GM18870 (cell line): ENCODE data around the gene PEX11B.
"Not testable (repeated sequence)": the region's sequence is repeated elsewhere in the genome, so short reads cannot be mapped to it uniquely, and the experiment has no call there.

Experiments used
- ATAC-seq: cut with Tn5 transposase; IDR thresholded peaks from one replicate; pipeline ENCODE4 v1.9.1; 2021; ENCODE audit warnings: moderate library complexity; ENCODE audit not compliant: unreplicated experiment

Gene PEX11B

GRCh38 chr1:145952903-145953302 is 34.4 kb upstream of the PEX11B start:
- no peak for ATAC-seq

DNA sequence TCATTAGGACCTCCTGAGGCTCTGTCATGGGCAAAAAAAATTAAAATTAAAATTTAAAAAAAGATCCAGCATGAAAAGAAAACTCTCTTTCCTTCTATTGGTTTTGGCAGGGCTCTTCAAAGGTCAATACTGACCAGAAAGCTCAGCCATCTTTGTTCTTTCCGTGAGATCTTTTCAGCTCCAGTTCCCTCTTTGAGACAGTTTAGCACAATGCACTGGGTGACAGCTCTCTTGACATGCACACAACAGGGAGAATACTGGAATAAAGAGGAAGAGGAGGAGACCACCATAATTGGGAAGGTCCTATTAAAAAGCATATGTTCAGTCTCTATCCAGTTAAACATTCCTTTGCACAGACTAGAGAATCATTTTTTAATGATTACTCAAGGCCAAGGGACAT is 33.0 kb upstream of the PEX11B start:
- no peak for ATAC-seq

GRCh38 chr1:145949219-145949618 is 30.7 kb upstream of the PEX11B start:
- no peak for ATAC-seq

DNA sequence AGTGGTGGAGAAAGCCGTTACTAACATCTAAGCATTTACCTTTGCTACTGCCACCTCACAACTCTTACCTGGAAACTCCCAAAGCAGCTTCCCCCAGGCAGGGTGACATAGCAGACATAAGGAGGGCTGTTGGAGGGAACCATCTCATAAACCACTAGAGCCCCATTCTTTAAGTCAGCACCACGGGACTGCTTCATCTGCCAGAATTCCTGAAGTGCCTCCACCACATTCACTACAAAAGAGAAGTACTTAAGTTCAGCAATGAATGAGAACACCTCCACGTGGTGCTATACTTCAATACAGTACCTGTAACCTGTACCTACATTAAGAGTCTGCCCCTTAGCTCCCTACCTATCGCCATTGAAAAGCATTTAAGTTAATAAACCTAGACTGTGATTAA is 29.0 kb upstream of the PEX11B start:
- ATAC-seq: no peak

DNA sequence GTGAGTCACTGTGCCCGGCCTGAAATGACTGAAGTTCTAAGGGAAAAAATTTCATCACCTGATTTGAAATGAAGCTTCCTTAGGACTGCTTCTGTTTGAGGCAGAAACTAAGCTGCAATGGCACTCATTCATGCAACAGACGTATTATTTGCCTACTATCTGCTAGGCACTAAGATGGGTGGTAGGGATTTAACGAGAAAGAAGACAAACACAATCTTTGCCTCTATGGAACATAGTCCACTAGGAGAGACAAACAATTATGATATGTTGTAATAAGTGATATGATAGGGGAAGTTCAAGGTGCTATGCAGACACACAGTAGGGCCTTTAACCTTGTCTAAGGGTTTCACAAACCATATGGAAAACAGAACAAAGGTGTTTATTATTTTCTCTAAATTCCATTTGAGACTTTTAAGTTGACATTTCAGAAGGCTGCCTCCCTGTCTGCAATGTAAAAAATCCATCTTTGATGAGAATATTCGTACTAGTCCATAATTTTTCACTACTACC is 28.0 kb upstream of the PEX11B start:
- ATAC-seq: no peak

GRCh38 chr1:145944532-145944931 is 26.0 kb upstream of the PEX11B start:
- ATAC-seq: no peak

GRCh38 chr1:145942871-145943270 is 24.4 kb upstream of the PEX11B start:
- ATAC-seq: no peak

DNA sequence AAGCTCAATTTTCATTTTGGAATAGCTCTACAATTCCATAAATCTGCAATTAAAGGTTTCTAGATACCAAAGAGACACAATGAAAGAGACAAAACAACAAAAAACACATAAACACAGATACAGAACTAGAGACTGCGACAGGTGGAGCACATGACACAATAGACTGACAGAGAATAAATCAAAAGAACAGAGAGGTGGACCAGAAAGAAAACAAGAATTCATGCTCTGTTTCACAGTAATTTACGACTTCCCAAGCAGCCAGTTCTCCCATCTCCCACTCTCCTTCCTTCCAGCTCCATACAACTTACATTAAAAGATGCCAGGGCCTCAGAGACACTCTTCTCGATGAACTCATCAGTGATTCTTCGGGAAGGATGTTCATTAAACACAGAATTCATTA is 23.9 kb upstream of the PEX11B start:
- no peak for ATAC-seq

DNA sequence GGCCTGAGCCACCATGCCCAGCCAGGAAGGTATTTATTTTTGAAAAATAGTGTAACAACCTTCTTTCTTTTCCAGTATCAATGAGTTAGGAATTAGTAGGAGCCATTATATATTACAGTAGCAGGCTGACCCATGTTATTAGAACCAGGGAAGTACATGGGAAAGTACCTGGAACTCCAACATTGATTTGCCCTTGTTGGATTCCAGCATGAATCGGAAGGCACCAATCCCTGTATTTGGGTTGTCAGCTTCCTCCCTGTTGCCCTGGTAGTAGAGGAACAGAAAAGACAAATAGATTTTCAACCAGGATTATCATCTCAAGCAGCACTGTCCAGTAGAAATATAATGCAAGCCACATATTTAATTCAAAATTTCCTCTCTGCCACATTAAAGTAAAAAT is 18.9 kb upstream of the PEX11B start:
- ATAC-seq: no peak

GRCh38 chr1:145936247-145936646 is 17.7 kb upstream of the PEX11B start:
- no peak for ATAC-seq

DNA sequence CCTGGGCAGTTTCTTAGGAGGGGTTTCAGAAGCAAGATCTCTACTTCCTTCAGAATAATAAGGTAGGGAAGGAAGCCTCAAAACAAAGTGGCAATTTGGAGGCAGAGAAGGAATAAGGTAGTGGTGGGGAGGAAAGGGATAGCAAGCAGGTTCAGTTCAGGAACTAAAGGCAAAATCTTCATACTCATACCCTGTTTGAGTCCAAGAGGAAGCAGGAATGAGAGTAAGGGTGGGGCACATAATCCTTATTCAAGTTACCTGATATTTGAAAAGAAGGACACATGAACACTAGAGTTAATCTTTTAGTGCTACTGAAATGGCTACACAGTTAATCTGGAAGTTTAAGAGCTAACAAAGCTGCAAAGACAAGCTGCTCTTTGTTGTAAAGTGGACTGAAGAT is 17.2 kb upstream of the PEX11B start:
- no peak for ATAC-seq

- not testable (repeated sequence) for ATAC-seq
These were observed 14.0 kb upstream of the PEX11B start for GRCh38 chr1:145932522-145933009.

- no peak for ATAC-seq
These were observed 9.6 kb upstream of the PEX11B start for GRCh38 chr1:145927916-145928643.

DNA sequence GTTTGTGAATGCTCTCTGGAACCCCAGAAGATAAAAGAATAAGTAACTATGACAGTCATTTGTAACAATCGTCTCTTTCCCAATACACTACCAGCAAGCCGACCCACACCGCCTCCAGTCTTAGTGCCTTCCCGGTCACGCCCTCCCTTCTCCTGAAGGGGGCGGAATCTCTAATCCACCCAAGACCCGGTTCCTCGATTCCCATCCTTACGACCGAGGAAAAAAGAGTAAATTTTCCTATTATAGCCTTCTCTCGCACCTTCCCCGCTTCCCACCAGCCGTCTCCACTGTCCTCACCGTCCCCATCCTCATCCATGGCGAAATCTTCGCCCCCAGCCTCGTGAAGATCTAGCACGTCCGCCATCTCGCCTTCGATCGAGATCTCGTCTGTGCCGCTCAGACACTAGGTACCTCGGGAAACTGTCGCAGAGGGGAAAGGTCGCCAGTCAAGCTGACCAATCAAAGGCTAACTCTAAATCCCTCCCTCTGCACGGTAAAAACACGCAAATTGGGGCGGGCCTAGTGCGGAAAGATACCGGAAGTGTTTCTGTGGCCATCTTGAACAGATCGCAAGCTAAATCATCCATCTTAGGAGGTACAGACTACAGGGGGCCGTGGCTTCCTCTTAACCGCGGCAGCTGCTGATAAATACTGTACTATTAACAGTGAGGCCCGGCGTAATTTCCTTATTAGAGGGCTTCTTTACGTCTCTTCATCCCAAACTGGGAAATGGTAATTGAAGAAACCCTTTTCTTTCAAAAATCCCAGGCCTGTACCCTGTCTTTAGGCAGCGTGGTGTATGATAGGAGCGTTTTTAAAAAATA is 8.8 kb upstream of the PEX11B start, which contains the start of gene RBM8A:
RBM8A (minus strand) TSS at position 422 of the 824 bp plus-strand sequence; CDS start at position 364, 58 bp downstream.
- ATAC-seq: peak; percentile 93

DNA sequence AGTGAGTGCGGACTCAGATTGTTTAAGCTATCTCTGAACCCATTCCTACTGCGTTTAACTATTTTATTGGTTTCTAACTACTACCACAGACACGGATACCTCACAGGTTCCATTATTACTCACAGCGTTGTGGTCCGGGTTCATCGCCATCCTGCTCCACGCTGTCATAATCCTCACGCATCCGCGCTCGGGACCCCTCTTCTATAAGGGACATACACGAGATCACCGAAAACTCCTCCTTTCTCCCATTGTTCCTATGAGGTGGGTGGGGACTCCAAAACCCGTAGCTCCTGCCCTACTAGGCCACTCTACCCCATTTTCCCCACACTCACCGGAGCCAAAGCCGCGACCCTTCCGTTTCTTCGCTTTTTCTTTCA is 8.2 kb upstream of the PEX11B start:
- no peak for ATAC-seq

GRCh38 chr1:145922266-145922665 is 3.7 kb upstream of the PEX11B start:
- no peak for ATAC-seq

DNA sequence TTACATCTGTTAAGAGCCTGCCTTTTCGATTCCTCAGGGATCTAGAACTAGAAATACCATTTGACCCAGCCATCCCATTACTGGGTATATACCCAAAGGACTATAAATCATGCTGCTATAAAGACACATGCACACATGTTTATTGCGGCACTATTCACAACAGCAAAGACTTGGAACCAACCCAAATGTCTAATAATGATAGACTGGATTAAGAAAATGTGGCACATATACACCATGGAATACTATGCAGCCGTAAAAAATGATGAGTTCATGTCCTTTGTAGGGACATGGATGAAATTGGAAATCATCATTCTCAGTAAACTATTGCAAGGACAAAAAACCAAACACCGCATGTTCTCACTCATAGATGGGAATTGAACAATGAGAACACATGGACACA is 1.8 kb upstream of the PEX11B start:
- ATAC-seq: not testable (repeated sequence)

- ATAC-seq: no peak
These were observed 749 bp upstream of the PEX11B start for GRCh38 chr1:145918992-145919939.

DNA sequence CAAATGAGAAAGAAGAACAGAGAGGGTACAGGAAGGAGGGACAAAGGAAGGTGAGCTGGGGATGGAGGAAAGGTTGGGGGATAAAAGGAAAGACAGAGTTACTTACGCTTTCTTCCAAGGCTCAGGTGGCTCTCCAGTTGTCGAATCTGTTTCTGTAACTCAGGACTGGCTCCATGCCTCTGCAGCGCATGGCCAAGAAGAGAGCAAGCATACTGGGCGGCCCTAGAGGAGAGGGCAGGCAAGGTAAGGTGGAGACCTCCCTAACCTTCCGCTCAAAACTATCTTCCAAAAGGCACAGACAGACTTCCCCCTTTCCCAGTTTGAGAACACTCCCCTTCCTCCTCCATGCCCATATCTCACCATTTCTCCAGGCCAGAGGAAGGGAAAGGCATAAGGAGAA is 922 bp downstream of the PEX11B start:
- ATAC-seq: no peak

GRCh38 chr1:145916745-145917144 is 1.8 kb downstream of the PEX11B start:
- ATAC-seq: no peak

- no peak for ATAC-seq
These were observed 6.3 kb downstream of the PEX11B start for GRCh38 chr1:145912128-145912641.
